ENCODE results near the gene TRUB2. TPM values are rescaled to one million over a fixed set of nuclear protein-coding genes. Genes with fewer than 3 reads are reported as not detected.

TRUB2 gene
- total and polyA plus RNA-seq, 2 of the 13 experiments (the other 11 are each of a cell fraction or from before 2014, with no cell fraction given): 22.3 to 41.2 TPM

DNA sequence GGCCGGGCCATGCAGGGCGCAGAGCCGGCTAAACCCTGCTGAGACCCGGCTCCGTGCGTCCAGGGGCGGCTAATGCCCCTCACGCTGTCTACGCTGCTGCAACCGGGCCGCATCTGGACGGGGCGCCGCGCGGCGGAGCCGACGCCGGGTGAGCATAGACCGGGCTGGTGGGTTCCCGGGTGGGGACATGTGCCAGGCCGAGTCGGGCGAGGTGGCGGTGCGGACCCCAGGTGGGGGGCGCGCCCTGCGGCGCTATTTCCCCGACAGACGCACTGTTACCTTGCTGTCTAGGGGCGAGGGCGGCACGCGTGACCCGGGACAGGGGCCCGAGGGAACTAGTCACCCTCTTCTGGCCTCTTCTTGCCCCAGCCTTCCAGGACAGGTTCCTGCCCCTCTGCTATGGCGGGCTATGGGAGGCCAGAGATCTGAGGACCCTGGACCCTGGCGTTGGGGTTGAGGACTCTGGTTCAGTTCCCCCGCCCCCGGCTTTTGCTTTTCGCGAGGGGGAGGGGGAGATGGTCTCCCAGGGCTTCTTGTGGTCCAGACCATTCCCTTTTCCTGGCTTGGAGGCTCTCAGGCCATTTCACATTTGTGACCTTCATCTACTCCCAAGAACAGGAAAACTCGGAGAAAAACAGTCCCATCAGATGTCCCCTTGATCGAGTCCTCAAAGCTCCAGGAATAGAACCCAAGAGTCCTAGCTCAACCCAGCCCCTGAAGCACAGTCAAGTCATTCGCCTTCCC is 18.6 kb upstream of the TRUB2 start (continued):
- no peak for TF ChIP-seq SRSF9 (IDR thresholded peaks at IDR 0.05; ENCODE audit: borderline replicate concordance, insufficient read depth, low read depth, low read length, poor library complexity, severe bottlenecking)
- TF ChIP-seq PTBP1 (IDR thresholded peaks at IDR 0.05; ENCODE audit: low read depth, low read length, poor library complexity, severe bottlenecking): no peak
- no peak for TF ChIP-seq ZBTB8A (CRISPR knock-in tag; IDR thresholded peaks at IDR 0.05; ENCODE audit: borderline replicate concordance, low read depth)
- no peak for TF ChIP-seq SP5 (CRISPR knock-in tag; IDR thresholded peaks at IDR 0.05; ENCODE audit: borderline replicate concordance, low read depth)
- no peak for TF ChIP-seq ELF3 (CRISPR knock-in tag; IDR thresholded peaks at IDR 0.05)
- TF ChIP-seq TSC22D2 (CRISPR knock-in tag; IDR thresholded peaks at IDR 0.05; ENCODE audit: borderline replicate concordance): no peak
- no peak for TF ChIP-seq HNF4G (IDR thresholded peaks at IDR 0.05; ENCODE audit: borderline replicate concordance, low read depth, low read length)
- no peak for TF ChIP-seq HNF4G (CRISPR knock-in tag; IDR thresholded peaks at IDR 0.05; ENCODE audit: borderline replicate concordance, low read depth)
- TF ChIP-seq, protein P1, sequence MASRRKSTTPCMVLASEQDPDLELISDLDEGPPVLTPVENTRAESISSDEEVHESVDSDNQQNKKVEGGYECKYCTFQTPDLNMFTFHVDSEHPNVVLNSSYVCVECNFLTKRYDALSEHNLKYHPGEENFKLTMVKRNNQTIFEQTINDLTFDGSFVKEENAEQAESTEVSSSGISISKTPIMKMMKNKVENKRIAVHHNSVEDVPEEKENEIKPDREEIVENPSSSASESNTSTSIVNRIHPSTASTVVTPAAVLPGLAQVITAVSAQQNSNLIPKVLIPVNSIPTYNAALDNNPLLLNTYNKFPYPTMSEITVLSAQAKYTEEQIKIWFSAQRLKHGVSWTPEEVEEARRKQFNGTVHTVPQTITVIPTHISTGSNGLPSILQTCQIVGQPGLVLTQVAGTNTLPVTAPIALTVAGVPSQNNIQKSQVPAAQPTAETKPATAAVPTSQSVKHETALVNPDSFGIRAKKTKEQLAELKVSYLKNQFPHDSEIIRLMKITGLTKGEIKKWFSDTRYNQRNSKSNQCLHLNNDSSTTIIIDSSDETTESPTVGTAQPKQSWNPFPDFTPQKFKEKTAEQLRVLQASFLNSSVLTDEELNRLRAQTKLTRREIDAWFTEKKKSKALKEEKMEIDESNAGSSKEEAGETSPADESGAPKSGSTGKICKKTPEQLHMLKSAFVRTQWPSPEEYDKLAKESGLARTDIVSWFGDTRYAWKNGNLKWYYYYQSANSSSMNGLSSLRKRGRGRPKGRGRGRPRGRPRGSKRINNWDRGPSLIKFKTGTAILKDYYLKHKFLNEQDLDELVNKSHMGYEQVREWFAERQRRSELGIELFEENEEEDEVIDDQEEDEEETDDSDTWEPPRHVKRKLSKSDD (CRISPR knock-in tag; IDR thresholded peaks at IDR 0.05; ENCODE audit: low read depth): no peak
- no peak for TF ChIP-seq ELF1 (CRISPR knock-in tag; IDR thresholded peaks at IDR 0.05)
- TF ChIP-seq ZNF557 (CRISPR knock-in tag; IDR thresholded peaks at IDR 0.05): no peak
- TF ChIP-seq ZNF350 (CRISPR knock-in tag; IDR thresholded peaks at IDR 0.05; ENCODE audit: borderline replicate concordance, low read depth): peak; percentile 21; the same call in 1 of the 2 replicates
- TF ChIP-seq NFYC (CRISPR knock-in tag; IDR thresholded peaks at IDR 0.05): no peak
- TF ChIP-seq, protein P2, sequence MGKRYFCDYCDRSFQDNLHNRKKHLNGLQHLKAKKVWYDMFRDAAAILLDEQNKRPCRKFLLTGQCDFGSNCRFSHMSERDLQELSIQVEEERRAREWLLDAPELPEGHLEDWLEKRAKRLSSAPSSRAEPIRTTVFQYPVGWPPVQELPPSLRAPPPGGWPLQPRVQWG (CRISPR knock-in tag; IDR thresholded peaks at IDR 0.05; ENCODE audit: borderline replicate concordance, low read depth): no peak
- TF ChIP-seq RFX5 (IDR thresholded peaks at IDR 0.05; ENCODE audit: low read depth, low read length): no peak
- no peak for TF ChIP-seq ZNF788 (CRISPR knock-in tag; IDR thresholded peaks at IDR 0.05; ENCODE audit: borderline replicate concordance)
- TF ChIP-seq THAP11 (CRISPR knock-in tag; IDR thresholded peaks at IDR 0.05): 0 out of 2 replicates have a peak, but pooled peaks have one; percentile 18
- TF ChIP-seq, protein P3, sequence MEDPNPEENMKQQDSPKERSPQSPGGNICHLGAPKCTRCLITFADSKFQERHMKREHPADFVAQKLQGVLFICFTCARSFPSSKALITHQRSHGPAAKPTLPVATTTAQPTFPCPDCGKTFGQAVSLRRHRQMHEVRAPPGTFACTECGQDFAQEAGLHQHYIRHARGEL (CRISPR knock-in tag; IDR thresholded peaks at IDR 0.05): no peak
- TF ChIP-seq HNF4A (CRISPR knock-in tag; IDR thresholded peaks at IDR 0.05): 0 out of 2 replicates have a peak, but pooled peaks have one; percentile 9
- TF ChIP-seq, protein P4, sequence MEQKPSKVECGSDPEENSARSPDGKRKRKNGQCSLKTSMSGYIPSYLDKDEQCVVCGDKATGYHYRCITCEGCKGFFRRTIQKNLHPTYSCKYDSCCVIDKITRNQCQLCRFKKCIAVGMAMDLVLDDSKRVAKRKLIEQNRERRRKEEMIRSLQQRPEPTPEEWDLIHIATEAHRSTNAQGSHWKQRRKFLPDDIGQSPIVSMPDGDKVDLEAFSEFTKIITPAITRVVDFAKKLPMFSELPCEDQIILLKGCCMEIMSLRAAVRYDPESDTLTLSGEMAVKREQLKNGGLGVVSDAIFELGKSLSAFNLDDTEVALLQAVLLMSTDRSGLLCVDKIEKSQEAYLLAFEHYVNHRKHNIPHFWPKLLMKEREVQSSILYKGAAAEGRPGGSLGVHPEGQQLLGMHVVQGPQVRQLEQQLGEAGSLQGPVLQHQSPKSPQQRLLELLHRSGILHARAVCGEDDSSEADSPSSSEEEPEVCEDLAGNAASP (CRISPR knock-in tag; IDR thresholded peaks at IDR 0.05; ENCODE audit: borderline replicate concordance): no peak
- TF ChIP-seq, protein P5, sequence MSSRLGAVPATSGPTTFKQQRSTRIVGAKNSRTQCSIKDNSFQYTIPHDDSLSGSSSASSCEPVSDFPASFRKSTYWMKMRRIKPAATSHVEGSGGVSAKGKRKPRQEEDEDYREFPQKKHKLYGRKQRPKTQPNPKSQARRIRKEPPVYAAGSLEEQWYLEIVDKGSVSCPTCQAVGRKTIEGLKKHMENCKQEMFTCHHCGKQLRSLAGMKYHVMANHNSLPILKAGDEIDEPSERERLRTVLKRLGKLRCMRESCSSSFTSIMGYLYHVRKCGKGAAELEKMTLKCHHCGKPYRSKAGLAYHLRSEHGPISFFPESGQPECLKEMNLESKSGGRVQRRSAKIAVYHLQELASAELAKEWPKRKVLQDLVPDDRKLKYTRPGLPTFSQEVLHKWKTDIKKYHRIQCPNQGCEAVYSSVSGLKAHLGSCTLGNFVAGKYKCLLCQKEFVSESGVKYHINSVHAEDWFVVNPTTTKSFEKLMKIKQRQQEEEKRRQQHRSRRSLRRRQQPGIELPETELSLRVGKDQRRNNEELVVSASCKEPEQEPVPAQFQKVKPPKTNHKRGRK (CRISPR knock-in tag; IDR thresholded peaks at IDR 0.05): no peak
